Measurements from ENCODE around the gene SMOC2.

SMOC2 gene

DNA sequence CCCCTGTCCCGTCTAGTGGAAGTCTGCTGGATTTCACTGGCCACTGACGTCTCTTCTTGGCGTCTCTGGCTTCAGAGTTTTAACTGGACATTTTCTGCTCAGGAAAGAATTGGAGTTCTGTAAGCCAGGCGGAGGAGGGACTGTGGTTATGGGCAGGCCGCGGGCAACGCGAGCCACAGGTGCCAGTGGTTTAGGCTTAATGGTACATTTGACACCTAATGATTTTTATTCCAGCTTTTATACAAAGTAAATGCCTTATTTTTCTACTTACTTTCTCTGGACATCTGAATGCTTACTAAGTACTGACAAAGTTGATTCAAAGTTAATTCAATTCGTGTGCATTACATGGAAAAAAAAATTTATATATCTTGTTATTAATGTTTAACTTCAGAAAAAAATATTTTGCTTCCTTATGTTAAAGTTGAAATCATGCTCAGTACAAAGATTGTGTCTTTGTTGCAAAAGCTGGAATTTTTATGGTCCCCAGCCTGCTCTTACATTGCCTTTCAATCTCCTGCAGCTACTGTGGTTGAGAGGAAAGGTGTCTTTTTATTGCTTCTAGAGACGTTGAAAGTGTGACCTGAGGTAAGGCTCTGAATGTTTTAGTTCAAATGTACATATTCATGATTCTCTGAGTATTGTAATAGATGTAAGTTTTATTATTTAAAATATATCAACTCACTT, 231.0 kb downstream of the SMOC2 start:
- TF ChIP-seq GATA2 (IDR thresholded peaks at IDR 0.05; ENCODE audit: low read depth, low read length) (no peak), GATA3 (IDR thresholded peaks at IDR 0.05; ENCODE audit: low read depth, low read length) (no peak)

DNA sequence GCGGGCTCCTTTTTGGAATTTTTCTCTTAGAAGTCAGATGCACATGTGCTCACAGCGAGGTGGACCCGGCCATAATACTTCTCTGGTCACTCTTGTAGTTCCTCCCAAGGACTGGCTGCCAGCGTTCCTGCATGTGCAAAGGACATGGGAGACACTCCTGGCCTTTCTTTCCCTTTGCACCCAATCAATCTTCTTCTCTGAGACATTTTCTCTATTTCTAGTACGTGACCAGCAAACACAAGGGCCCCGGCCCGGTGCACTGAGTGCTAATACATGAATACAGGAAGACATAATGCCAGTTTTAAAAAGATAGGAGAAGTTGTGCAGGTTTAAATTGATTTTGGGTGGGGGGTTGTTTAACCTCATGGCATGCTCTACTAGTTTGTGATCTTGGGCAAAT, 233.6 kb downstream of the SMOC2 start:
- TF ChIP-seq GATA2 (IDR thresholded peaks at IDR 0.05; ENCODE audit: low read depth, low read length), result no peak
- no peak for TF ChIP-seq GATA3 (IDR thresholded peaks at IDR 0.05; ENCODE audit: low read depth, low read length)

DNA sequence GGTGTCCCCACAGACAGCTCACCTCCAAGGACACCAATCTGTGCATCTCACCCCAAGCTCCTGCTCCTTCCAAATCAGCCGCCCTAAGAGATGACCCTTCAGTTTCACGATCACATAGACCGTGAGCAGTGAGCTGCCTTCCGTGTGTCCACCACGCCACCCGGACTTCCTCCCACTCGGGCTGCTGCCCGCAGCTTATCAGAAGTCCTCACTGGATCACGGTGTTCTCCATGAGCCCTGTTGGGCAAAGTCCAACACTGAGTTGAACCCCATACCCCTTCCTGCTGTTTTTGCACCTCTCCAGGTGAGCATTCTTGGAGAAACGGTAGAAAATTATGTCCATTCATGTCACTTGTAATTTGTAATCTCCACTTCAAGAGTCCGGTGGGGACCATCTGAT, 234.4 kb downstream of the SMOC2 start:
- TF ChIP-seq GATA3 (IDR thresholded peaks at IDR 0.05; ENCODE audit: low read depth, low read length) (no peak), GATA2 (IDR thresholded peaks at IDR 0.05; ENCODE audit: low read depth, low read length) (no peak)

DNA sequence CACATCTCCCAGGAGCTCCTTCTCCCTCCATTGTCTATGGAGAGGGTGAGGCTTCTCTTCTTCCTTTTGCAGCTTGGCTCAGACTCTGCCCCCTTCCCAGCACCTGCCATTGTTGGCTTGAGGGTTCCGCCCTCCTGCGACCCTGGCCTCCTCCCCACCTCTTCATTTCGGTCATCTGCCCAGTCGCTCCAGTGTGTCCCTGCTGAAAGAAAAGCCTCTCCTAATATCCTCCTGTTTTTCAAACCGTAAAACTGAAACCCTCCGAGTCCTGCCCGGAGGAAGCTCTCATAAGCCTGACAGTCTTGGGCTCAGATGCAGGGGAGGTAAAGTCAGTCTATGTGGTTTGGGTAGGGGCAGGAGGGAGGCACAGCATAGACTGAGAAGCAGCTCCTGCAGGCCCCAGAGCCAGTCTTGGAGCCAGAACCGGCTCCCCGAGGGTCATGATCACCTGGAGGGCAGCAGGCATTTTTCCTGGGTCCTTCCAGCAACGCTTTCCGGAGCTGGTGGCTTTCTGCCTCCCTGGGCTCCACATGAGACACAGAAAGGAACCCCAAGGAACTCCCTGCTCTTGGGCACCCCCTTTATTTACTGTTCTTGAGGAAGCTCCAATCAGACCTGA, 235.1 kb downstream of the SMOC2 start:
- TF ChIP-seq GATA2 (IDR thresholded peaks at IDR 0.05; ENCODE audit: low read depth, low read length) (no peak), GATA3 (IDR thresholded peaks at IDR 0.05; ENCODE audit: low read depth, low read length) (no peak)

DNA sequence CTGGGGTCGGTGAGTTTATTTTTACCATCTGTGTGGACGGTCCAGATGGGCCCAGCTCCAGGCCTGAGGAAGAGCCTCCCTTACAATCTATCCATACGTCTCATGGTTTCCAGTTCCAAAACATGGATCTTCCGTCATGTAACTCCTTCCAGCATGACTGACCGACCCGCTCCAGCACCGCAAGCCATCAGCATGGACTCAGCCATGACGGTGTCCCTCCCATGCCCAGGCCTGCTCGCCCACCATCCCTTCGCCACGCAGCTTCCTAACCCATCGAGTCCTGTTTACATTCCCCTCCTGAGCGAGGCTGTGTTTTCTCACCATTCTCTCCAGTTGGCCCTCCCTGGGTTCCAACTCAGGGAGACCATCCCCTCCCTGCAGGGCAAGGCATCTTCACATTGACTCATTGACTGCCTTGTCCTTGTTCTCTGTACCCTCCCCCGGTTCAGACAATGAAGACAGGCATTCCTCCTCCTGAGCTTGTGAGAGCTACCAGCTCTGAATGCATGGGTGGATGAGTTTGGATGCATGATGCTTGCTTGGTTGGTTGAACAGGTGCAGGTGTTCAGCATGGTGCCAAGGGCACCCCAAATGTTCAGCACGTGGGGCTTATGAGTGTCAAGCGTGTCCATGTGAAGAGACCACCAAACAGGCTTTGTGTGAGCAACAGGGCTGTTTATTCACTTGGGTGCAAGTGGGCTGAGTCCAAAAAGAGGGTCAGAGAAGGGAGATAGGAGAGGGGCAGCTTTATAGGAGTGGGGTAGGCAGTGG, 235.8 kb downstream of the SMOC2 start:
- TF ChIP-seq GATA2 (IDR thresholded peaks at IDR 0.05; ENCODE audit: low read depth, low read length), result no peak

DNA sequence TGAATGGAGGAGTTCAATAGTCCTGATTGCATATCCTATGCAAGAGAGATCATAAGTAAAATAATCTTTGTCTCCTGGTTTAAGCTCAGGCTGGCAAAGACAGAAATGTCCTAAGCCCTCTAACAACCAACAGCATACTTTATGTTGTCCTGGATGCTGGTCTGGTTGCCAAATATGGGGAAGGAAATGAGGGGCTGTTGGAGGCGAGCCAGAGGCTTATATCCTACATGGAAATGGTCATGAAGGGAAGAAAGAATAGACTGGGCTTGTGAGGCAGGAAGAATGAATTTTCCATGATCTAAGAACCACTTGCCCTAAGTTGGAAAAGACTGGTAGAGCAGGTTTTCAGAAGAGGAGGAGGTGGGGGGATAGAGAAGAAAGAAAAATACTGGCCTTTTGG, 237.1 kb downstream of the SMOC2 start:
- TF ChIP-seq GATA2 (IDR thresholded peaks at IDR 0.05; ENCODE audit: low read depth, low read length), result no peak
- no peak for TF ChIP-seq GATA3 (IDR thresholded peaks at IDR 0.05; ENCODE audit: low read depth, low read length)

DNA sequence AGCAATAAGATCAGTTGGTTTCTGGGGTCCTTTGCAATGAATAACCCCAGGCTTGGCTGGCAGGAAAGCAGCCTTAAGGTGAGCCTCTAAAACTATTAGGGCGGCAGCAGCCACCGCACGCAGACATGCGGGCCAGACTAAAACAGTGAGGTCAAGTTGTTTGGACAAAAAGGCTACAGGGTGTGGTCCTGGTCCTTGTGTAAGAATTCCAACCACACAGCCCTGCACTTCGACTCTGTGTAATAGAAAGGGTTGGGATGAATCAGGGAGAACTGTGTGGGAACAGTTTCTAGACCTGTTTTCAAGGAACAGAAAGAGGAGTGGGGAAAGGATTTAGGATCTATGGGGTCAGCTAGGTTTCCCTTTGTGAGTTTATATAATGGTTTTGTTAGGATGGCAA, 237.6 kb downstream of the SMOC2 start:
- TF ChIP-seq GATA3 (IDR thresholded peaks at IDR 0.05; ENCODE audit: low read depth, low read length), result no peak
- no peak for TF ChIP-seq GATA2 (IDR thresholded peaks at IDR 0.05; ENCODE audit: low read depth, low read length)

DNA sequence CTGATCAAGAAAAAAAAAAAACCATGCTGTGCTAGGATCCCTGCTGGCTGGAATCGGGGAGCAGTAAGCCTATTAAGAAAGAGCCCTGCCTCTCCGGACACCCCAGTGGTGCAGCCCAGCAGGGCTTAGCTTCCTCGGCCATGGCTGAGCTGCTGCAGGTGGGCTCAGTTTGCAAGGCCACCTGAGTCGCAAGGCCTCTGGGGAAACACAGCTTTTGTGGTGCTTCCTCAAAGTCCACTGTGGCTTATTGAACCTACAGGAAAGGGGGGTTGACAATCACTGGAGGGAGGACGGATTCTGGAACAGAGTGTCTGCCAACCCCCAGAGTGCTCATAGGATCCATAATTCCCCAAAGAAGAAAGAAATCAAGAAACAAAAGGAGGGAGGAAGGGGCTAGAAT, 240.8 kb downstream of the SMOC2 start:
- TF ChIP-seq GATA3 (IDR thresholded peaks at IDR 0.05; ENCODE audit: low read depth, low read length) (no peak), GATA2 (IDR thresholded peaks at IDR 0.05; ENCODE audit: low read depth, low read length) (no peak)

DNA sequence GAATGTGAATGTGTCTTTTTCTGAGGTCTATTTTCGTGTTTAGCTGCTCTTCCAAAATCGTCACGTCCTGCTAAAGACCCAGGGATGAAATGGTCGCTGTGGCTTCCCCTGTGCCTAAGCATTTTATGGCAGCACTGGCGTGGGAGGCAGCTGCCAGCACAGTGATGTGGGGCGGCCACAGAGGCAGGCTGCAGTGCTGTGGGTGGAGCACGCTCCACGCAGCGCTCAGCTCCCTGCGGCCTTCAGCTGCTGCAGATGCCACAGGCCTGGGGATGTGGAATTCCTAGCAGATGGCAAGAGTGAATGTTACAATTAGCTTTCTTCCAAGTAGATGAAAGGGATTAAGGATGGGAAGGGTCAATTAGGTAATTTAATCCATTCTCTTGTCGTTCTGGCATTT, 242.6 kb downstream of the SMOC2 start:
- TF ChIP-seq GATA2 (IDR thresholded peaks at IDR 0.05; ENCODE audit: low read depth, low read length), result no peak

DNA sequence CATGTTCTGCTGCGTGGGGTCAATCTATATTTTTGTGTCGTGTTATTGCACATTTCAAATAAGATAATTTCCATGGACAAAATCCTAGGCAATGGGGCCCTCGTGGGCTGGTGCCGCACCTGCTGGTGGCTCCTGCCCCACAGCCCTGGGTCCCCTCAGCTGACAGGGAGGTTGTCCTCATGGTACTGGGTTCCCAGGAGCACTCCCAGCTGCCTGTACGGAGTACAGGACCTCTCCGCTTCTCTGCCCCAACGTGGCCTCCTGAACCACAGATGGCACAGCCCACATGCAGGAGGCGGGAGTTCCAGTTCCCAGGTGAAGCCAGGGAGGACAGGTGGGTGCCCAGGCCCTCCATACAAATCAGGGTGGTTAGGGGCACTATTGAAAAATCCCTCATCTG, 243.5 kb downstream of the SMOC2 start:
- TF ChIP-seq GATA2 (IDR thresholded peaks at IDR 0.05; ENCODE audit: low read depth, low read length), result no peak
- TF ChIP-seq GATA3 (IDR thresholded peaks at IDR 0.05; ENCODE audit: low read depth, low read length), result no peak

DNA sequence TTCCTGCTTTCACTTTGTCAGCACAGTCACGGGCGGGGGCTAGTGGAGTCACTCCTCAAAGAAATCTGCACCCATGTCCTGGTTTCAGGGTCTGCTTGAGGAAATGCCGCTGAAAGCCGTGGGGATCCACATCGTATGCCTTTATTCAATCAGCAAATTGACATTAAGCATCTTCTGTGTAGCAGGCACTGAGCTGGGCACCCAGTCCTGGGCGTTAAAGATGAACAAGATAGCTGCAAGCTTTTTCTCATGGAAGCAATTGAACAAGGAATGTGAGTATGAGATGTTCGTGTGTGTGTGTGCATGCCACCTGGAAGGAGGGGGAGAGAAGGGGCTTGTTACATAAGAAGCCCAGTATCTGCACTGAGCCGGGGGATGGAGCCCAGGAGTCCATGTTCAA, 243.9 kb downstream of the SMOC2 start:
- TF ChIP-seq GATA3 (IDR thresholded peaks at IDR 0.05; ENCODE audit: low read depth, low read length) (no peak), GATA2 (IDR thresholded peaks at IDR 0.05; ENCODE audit: low read depth, low read length) (no peak)

DNA sequence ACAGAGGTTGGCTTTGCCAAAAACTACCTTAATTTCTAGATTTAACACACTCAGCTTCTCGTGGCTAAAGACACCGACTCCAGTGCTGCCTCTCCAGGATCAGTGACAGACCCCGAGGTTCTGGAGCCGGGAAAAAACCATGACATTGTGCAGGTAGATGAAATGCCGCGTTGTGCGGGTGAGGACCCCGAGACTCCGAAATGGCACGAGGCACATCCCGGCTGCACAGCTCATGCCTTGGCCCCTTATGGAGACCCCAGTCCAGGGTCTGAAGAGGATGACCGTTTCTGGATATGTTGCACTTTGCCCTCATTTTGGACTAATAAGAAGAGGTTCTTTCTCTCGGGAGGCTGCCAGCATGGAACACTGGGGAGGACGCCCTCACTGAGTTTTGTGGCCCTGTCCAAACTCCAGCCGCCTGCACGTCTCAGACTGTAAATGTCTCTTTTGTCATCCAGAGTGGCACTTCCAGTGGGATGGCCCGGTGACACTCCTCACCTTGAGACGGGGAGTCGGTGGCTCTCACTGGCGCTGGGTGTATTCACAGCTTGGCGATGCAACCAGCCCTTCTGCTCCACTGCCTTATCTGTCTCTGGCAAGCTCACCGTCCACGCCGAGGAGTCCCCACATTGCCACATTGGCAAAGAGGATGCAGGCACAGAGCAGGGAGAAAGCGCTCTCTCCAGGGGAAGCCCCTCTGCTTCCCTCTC, 245.2 kb downstream of the SMOC2 start:
- no peak for TF ChIP-seq GATA2 (IDR thresholded peaks at IDR 0.05; ENCODE audit: low read depth, low read length)
- TF ChIP-seq GATA3 (IDR thresholded peaks at IDR 0.05; ENCODE audit: low read depth, low read length), result no peak

DNA sequence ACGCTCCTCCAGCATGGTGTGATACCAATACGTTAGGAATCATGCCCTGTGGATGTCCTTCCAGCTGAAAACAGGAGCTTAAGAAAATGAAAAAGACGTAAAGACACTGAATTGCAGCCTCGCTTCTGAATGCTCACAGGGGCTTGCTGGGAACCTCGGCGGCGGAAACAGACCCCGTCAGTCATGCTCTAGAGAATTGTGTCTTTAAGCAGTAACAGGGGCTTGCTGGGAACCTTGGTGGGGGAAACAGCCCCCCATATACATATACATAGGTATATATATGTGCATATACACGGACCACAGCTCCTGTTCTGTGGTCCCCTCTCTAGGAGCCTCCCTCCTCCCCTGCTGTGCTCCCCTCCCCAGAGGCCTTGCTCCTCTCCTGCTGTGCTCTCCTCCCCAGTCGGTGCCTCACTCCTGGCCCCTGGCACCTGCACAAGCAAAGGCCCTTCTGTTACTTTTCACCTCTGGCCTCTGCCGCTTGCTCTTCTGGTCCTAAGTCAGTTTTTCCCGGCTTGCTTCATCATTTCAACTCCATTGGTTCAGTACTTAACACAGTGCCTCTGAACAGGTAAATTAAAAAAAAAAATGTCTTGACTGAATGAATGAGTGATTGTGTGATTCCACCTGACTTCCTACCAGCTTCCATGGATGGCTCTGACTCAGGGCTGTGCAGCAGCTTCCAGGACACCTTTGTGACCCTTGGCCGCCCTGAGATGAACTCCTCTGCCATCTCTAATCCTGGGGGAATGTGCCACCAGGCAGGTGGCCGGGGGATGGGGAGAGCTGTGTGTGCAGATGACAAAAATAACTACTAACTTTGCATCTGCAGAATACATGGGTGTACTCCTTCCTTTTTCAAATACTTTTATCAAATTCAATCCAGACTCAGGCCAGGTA, 246.1 kb downstream of the SMOC2 start:
- TF ChIP-seq GATA3 (IDR thresholded peaks at IDR 0.05; ENCODE audit: low read depth, low read length) (no peak), GATA2 (IDR thresholded peaks at IDR 0.05; ENCODE audit: low read depth, low read length) (no peak)

DNA sequence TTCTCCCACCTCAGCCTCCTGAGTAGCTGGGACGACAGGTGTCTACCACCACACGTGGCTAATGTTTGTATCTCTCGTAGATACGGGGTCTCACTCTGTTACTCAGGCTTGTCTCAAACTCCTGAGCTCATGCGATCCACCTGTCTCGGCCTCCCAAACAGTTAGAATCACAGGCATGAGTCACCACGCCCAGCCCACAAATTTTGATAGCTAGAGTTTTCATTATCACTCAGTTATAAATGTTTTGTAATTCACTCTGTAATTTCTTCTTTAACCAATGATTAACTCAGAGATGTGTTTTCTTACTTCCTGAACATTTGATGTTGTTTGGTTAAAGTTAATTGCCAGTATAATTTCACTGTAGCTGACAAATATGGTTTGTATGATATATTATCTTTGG, 249.3 kb downstream of the SMOC2 start:
- TF ChIP-seq GATA2 (IDR thresholded peaks at IDR 0.05; ENCODE audit: low read depth, low read length) (no peak), GATA3 (IDR thresholded peaks at IDR 0.05; ENCODE audit: low read depth, low read length) (no peak)

Data from SH-SY5Y (cell line).